ENCODE measurements around the gene HAND1. TPM values are rescaled to one million over a fixed set of nuclear protein-coding genes. Genes with fewer than 3 reads are reported as not detected.

Gene HAND1
- polyA plus RNA-seq, 3 donors = not detected

GRCh38 chr5:154481584-154482381 is 3.8 kb upstream of the HAND1 start:
- DNase-seq (ENCODE audit: extremely low read depth in 1 of 11, low read depth in 9 of 11, low spot score in 4 of 11) = no peak

- no peak for DNase-seq (ENCODE audit: extremely low read depth in 1 of 11, low read depth in 9 of 11, low spot score in 4 of 11)
These were observed 2.8 kb upstream of the HAND1 start for GRCh38 chr5:154480847-154481246.

GRCh38 chr5:154479944-154480750 is 2.1 kb upstream of the HAND1 start:
- DNase-seq (ENCODE audit: extremely low read depth in 1 of 11, low read depth in 9 of 11, low spot score in 4 of 11) = no peak

GRCh38 chr5:154479160-154479943 is 1.3 kb upstream of the HAND1 start:
- DNase-seq (ENCODE audit: extremely low read depth in 1 of 11, low read depth in 9 of 11, low spot score in 4 of 11) = no peak

GRCh38 chr5:154478752-154479159 is 729 bp upstream of the HAND1 start:
- DNase-seq (ENCODE audit: extremely low read depth in 1 of 11, low read depth in 9 of 11, low spot score in 4 of 11) = no peak

GRCh38 chr5:154477382-154478223 is 424 bp downstream of the HAND1 start:
- DNase-seq (ENCODE audit: extremely low read depth in 1 of 11, low read depth in 9 of 11, low spot score in 4 of 11) = no peak

GRCh38 chr5:154476354-154477205 is 1.4 kb downstream of the HAND1 start:
- no peak for DNase-seq (ENCODE audit: extremely low read depth in 1 of 11, low read depth in 9 of 11, low spot score in 4 of 11)

GRCh38 chr5:154475591-154476353 is 2.3 kb downstream of the HAND1 start:
- no peak for DNase-seq (ENCODE audit: extremely low read depth in 1 of 11, low read depth in 9 of 11, low spot score in 4 of 11)

GRCh38 chr5:154474396-154475334 is 3.4 kb downstream of the HAND1 start:
- DNase-seq (ENCODE audit: extremely low read depth in 1 of 11, low read depth in 9 of 11, low spot score in 4 of 11) = no peak

- no peak for DNase-seq (ENCODE audit: extremely low read depth in 1 of 11, low read depth in 9 of 11, low spot score in 4 of 11)
These were observed 4.3 kb downstream of the HAND1 start for GRCh38 chr5:154473581-154474283.

- no peak for DNase-seq (ENCODE audit: extremely low read depth in 1 of 11, low read depth in 9 of 11, low spot score in 4 of 11)
These were observed 5.0 kb downstream of the HAND1 start for GRCh38 chr5:154472871-154473580.

GRCh38 chr5:154470947-154471870 is 6.8 kb downstream of the HAND1 start:
- DNase-seq (ENCODE audit: extremely low read depth in 1 of 11, low read depth in 9 of 11, low spot score in 4 of 11) = no peak

- DNase-seq (ENCODE audit: extremely low read depth in 1 of 11, low read depth in 9 of 11, low spot score in 4 of 11) = no peak
These were observed 7.9 kb downstream of the HAND1 start for GRCh38 chr5:154470137-154470536.
